Measurements from ENCODE around the gene NIPAL1. TPM values are rescaled to one million over a fixed set of nuclear protein-coding genes. Genes with fewer than 3 reads are reported as not detected.

The NIPAL1 gene
- polyA plus RNA-seq, 3 donors, result 0.13 to 0.22 TPM; not detected in 1

- H3K27me3 ChIP-seq (ENCODE audit: control insufficient read depth in 2 of 2, insufficient read depth in 2 of 2, low read length in 2 of 2), result no peaks in the 10 kb centered on the region
- DNase-seq, result no peak
- no peaks in the 10 kb centered on the region for H4K20me1 ChIP-seq (ENCODE audit: insufficient read depth, low read length)
- no peaks in the 10 kb centered on the region for H3K4me1 ChIP-seq (ENCODE audit: control insufficient read depth in 1 of 2, insufficient read depth in 2 of 2, low read length in 2 of 2)
- Mint-ChIP-seq H3K27ac (no peak overlapping the region), H3K27me3 (ENCODE audit: low read depth in 3 of 3) (peaks cover 0 to 4% (median 0%) of the 10 kb centered on the region in 3 donors), H3K4me3 (no peak overlapping the region), H3K4me1 (peaks cover 4% of the 10 kb centered on the region), H3K36me3 (no peaks in the 10 kb centered on the region), H3K9me3 (peaks cover 0 to 10% (median 0%) of the 10 kb centered on the region in 7 donors)
- H3K79me2 ChIP-seq (ENCODE audit: insufficient read depth, low read length), result no peaks in the 10 kb centered on the region
- 100% methylated on average over 1 of the region's 2 CpGs for WGBS (ENCODE audit: insufficient coverage)
- no peak overlapping the region for H3K4me3 ChIP-seq (replicated peaks in 1 of 3; ENCODE audit: low read depth in 2 of 3, low read length in 3 of 3)
- no peak overlapping the region for H2AFZ ChIP-seq (ENCODE audit: insufficient read depth, low read depth, low read length, poor library complexity, severe bottlenecking)
- intact Hi-C loops (cut with micrococcal nuclease), result no loop called here
- TF ChIP-seq CTCF (IDR thresholded peaks at IDR 0.05), result no peak
- no peaks in the 10 kb centered on the region for H3K9me3 ChIP-seq (replicated peaks in 1 of 2; ENCODE audit: control insufficient read depth in 1 of 2, insufficient read depth in 1 of 2, low read length in 2 of 2)
- no peak overlapping the region for H3K27ac ChIP-seq (ENCODE audit: low read depth in 1 of 2, low read length in 2 of 2)
- H3K36me3 ChIP-seq (replicated peaks in 1 of 2; ENCODE audit: control insufficient read depth in 1 of 2, insufficient read depth in 2 of 2, low read length in 2 of 2), result no peaks in the 10 kb centered on the region
- H3K4me2 ChIP-seq (replicated peaks; ENCODE audit: extremely low read depth, low read length, poor library complexity, severe bottlenecking), result no peak overlapping the region
- H3K9ac ChIP-seq (ENCODE audit: insufficient read depth, low read length, poor library complexity, severe bottlenecking), result no peak overlapping the region
Observed at GRCh38 chr4:48068182-48068581, 51.6 kb downstream of the NIPAL1 start.

GRCh38 chr4:48069026-48069425 lies 52.5 kb downstream of the NIPAL1 start:
- no peak overlapping the region for H3K4me3 ChIP-seq (replicated peaks in 1 of 3; ENCODE audit: low read depth in 2 of 3, low read length in 3 of 3)
- H3K9me3 Mint-ChIP-seq, result peaks cover 0 to 10% (median 0%) of the 10 kb centered on the region in 7 donors
- no peaks in the 10 kb centered on the region for H4K20me1 ChIP-seq (ENCODE audit: insufficient read depth, low read length)
- no peaks in the 10 kb centered on the region for H3K27me3 ChIP-seq (ENCODE audit: control insufficient read depth in 2 of 2, insufficient read depth in 2 of 2, low read length in 2 of 2)
- DNase-seq, result no peak
- no peak overlapping the region for H2AFZ ChIP-seq (ENCODE audit: insufficient read depth, low read depth, low read length, poor library complexity, severe bottlenecking)
- peaks cover 8% of the 10 kb centered on the region in 2 donors for H3K4me1 ChIP-seq (ENCODE audit: control insufficient read depth in 1 of 2, insufficient read depth in 2 of 2, low read length in 2 of 2)
- intact Hi-C loops (cut with micrococcal nuclease), result no loop called here
- H3K27ac ChIP-seq (ENCODE audit: low read depth in 1 of 2, low read length in 2 of 2), result no peak overlapping the region
- H3K4me3 Mint-ChIP-seq, result no peak overlapping the region
- H3K9me3 ChIP-seq (replicated peaks in 1 of 2; ENCODE audit: control insufficient read depth in 1 of 2, insufficient read depth in 1 of 2, low read length in 2 of 2), result no peaks in the 10 kb centered on the region
- no peak overlapping the region for H3K4me2 ChIP-seq (replicated peaks; ENCODE audit: extremely low read depth, low read length, poor library complexity, severe bottlenecking)
- WGBS (ENCODE audit: insufficient coverage), result 58% methylated on average over 2 of the region's 2 CpGs
- no peak for TF ChIP-seq CTCF (IDR thresholded peaks at IDR 0.05)
- no peaks in the 10 kb centered on the region for H3K36me3 ChIP-seq (replicated peaks in 1 of 2; ENCODE audit: control insufficient read depth in 1 of 2, insufficient read depth in 2 of 2, low read length in 2 of 2)
- H3K79me2 ChIP-seq (ENCODE audit: insufficient read depth, low read length), result no peaks in the 10 kb centered on the region
- no peak overlapping the region for H3K27ac Mint-ChIP-seq
- H3K9ac ChIP-seq (ENCODE audit: insufficient read depth, low read length, poor library complexity, severe bottlenecking), result no peak overlapping the region
- H3K36me3 Mint-ChIP-seq, result no peaks in the 10 kb centered on the region
- peaks cover 0 to 2% (median 0%) of the 10 kb centered on the region in 3 donors for H3K27me3 Mint-ChIP-seq (ENCODE audit: low read depth in 3 of 3)
- peaks cover 12% of the 10 kb centered on the region for H3K4me1 Mint-ChIP-seq
